Large intestine (tissue), 3 donors: ENCODE data around the gene ST8SIA3. TPM values are rescaled to one million over a fixed set of nuclear protein-coding genes. Genes with fewer than 3 reads are reported as not detected.
"Not testable (repeated sequence)": the region's sequence is repeated elsewhere in the genome, so short reads cannot be mapped to it uniquely, and the experiment has no call there.

Experiments
- DNase-seq, 2 donors: peaks; one replicate each; pipeline versions ENCODE4 v3.0.0 to v3.0.0-alpha.2; 2013
- H3K27ac ChIP-seq: one replicate; pipeline ENCODE4 v1.5.1; 2013; ENCODE audit warnings: low read length
- H3K27me3 ChIP-seq: 2 replicates; pipeline ENCODE4 v1.6.1; 2013; ENCODE audit warnings: low read length; ENCODE audit not compliant: control insufficient read depth, insufficient read depth
- H3K36me3 ChIP-seq: 2 replicates; pipeline ENCODE4 v1.6.1; 2013; ENCODE audit warnings: low read length; ENCODE audit not compliant: control insufficient read depth, insufficient read depth
- H3K4me1 ChIP-seq: one replicate; pipeline ENCODE4 v1.6.1; 2013; ENCODE audit warnings: low read length; ENCODE audit not compliant: control insufficient read depth, insufficient read depth
- H3K4me3 ChIP-seq: one replicate; pipeline ENCODE4 v1.5.1; 2013; ENCODE audit warnings: low read length
- H3K9me3 ChIP-seq: one replicate; pipeline ENCODE4 v1.6.1; 2013; ENCODE audit warnings: mild to moderate bottlenecking, low read depth, low read length, moderate library complexity; ENCODE audit not compliant: control insufficient read depth
- WGBS: methylation state at CpG from one replicate; pipeline ENCODE4 v1.1.5; 2013; ENCODE audit warnings: low lambda C conversion rate; ENCODE audit not compliant: insufficient coverage; 5-methylcytosine and 5-hydroxymethylcytosine counted together
- polyA plus RNA-seq: library from polyadenylated mRNA; unstranded; fragments of 120-200 nt; gene quantifications from one replicate; pipeline ENCODE4 v1.2.1, GENCODE V29; 2013

The ST8SIA3 gene
- polyA plus RNA-seq, 1 donor: 2.6 TPM

DNA sequence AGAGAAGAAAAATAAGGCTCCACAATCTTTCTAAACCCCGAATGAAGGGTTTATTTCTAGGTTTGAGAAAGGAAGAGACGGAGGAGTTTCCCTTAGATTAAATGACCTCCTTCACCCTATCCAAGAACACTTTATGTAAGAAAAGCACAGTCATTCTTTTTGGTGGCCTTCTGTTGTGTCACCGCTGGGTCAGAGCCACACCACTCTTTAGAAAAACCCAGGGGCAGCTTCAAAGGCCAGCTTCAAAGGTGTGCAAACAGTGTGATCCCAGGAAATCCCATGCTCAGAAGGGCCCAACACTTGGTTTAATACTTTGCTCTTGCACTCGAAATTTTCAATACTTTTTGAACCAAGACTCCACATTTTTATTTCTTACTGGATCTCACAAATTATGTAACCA lies 7.1 kb downstream of the ST8SIA3 start:
- Histone ChIP-seq H3K27ac (no peak overlapping the region), H3K4me3 (no peak overlapping the region), H3K36me3 (no peaks in the 10 kb centered on the region), H3K4me1 (no peaks in the 10 kb centered on the region), H3K27me3 (peaks cover 19% of the 10 kb centered on the region), H3K9me3 (no peaks in the 10 kb centered on the region)
- no peak for DNase-seq
- WGBS: 84% methylated on average over 3 of the region's 4 CpGs

DNA sequence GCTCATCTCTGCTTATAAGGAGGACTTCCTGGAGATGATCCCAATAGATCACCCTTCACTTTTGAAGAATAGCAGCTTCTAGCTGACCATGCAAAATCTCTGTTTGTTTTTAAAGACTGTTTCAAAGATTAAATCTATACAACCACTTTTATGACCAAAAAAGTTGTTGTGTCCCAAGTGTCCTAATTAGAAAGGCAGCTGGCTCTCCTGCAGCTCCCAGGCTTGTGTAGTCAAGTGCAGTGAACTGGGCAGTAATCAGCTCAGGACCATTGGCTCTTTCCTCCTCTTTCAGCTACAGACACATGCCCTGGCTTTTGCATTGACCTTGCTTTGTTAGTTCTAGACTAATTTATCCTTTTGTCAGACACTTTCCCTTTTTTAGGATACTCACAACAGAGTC lies 10.4 kb downstream of the ST8SIA3 start:
- Histone ChIP-seq H3K4me3 (no peak overlapping the region), H3K36me3 (no peaks in the 10 kb centered on the region), H3K27ac (no peak overlapping the region), H3K4me1 (no peaks in the 10 kb centered on the region), H3K27me3 (peaks cover 20% of the 10 kb centered on the region), H3K9me3 (no peaks in the 10 kb centered on the region)
- no peak for DNase-seq

DNA sequence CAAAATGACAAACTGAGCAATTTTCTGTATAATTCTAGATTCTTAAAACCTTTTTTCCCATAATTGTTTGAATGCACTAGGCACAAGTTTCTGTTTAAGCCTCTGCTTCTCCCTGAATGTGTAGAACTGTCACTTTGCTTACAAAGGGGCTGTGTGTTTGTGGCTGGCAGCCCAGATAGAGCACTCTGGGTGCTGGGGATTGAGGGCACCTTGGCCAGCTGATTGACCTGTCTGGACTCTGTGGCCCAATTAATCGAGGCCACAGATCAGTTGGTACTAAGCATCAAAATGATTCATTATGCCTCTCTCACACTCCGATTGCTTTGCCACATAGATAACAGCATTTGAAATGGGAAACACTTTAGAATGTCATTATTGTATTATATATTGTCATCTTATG lies 12.1 kb downstream of the ST8SIA3 start:
- H3K27me3 ChIP-seq: peaks cover 19% of the 10 kb centered on the region
- no peak for DNase-seq
- WGBS: no CpG with 5 or more reads among the region's 2 CpGs
- H3K27ac ChIP-seq: no peak overlapping the region
- H3K4me3 ChIP-seq: no peak overlapping the region
- H3K36me3 ChIP-seq: no peaks in the 10 kb centered on the region
- no peaks in the 10 kb centered on the region for H3K9me3 ChIP-seq
- no peaks in the 10 kb centered on the region for H3K4me1 ChIP-seq

DNA sequence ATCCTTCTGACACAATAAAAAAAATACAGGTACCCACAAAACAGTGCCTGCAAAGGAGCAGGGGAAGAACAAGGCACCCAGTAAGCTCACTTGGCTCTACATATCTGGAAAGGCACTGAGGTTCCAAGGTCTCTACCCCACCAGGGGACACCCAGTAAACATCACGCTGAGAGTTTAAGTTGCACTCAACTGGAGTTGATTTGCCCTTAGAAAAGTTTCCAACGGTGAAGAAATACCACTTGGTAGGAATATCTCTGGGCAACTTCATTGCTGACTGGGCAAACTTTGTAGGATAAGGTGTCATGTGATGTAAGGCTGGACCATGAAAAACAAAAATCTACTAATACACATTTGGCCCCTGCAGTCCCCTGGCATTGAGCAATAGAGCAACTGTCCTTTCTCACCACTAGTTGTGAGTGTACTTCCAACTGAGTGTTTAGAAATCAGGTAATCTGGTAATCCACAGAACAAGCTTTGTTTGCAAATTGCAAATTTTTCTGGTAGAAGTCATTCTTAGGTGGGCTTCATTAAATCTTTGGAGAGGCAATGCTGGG lies 14.2 kb downstream of the ST8SIA3 start:
- Histone ChIP-seq H3K4me3 (no peak overlapping the region), H3K4me1 (no peaks in the 10 kb centered on the region), H3K9me3 (no peaks in the 10 kb centered on the region), H3K27ac (no peak overlapping the region), H3K36me3 (no peaks in the 10 kb centered on the region), H3K27me3 (peaks cover 14% of the 10 kb centered on the region)
- DNase-seq: no peak
- WGBS: no CpG with 5 or more reads among the region's 2 CpGs

DNA sequence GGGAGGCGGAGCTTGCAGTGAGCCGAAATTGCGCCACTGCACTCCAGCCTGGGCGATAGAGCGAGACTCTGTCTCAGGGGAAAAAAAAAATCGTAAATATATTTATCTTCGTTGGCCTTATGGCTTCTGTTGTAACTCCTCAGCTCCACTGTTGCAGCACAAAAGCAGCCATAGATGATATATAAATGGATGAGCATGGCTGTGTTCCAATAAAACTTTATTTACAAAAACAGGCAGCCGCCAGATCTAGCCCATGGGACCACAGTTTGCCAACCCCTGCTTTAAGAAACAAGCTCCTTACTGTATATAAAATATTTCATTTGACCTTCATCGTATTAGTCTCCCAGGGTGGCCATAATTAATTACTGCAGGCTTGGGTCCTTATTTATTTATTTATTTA lies 20.1 kb downstream of the ST8SIA3 start:
- Histone ChIP-seq H3K27ac (no peak overlapping the region), H3K27me3 (peaks cover 4% of the 10 kb centered on the region), H3K4me1 (no peaks in the 10 kb centered on the region), H3K4me3 (no peak overlapping the region), H3K36me3 (no peaks in the 10 kb centered on the region), H3K9me3 (no peaks in the 10 kb centered on the region)
- DNase-seq: no peak
- 100% methylated on average over 2 of the region's 9 CpGs for WGBS

DNA sequence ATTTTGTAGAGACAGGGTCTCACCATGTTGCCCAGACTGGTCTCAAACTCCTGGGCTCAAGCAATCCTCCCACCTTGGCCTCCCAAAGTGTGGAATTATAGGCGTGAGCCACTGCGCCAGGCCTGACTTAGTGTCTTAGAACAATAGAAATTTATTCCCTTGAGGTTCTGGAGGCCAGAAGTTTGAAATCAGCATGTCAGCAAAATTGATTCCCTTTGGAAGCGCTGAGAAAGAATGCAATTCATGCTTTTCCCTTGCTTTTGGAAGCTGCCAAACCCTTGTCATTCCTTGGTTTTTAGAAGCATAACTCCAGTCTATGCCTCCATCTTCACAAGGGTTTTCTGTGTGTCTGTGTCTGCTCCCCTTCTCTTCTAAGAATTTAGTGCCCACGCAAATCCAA lies 20.7 kb downstream of the ST8SIA3 start:
- no peak overlapping the region for H3K4me3 ChIP-seq
- WGBS: no CpG with 5 or more reads among the region's 4 CpGs
- H3K4me1 ChIP-seq: no peaks in the 10 kb centered on the region
- H3K9me3 ChIP-seq: no peaks in the 10 kb centered on the region
- H3K27me3 ChIP-seq: peaks cover 2% of the 10 kb centered on the region
- no peak for DNase-seq
- no peaks in the 10 kb centered on the region for H3K36me3 ChIP-seq
- no peak overlapping the region for H3K27ac ChIP-seq

DNA sequence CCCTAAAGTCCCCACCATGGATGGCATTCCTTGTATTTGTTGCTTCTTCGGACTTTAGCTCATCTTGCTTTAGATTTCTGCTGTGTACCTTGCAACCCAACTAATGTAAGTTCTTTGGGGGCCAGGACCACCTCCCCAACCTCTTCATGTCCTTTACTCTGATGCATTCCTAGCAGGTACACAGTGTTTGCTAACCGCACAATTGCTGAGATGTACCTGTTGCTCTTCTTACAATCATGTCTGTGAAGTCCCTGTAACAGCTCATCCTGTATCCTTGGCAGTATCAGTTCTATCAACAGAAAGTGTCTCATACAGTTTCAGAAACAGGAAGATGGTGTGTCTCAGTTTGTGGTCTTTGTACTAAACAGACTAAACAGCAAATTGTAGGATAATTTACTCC lies 24.1 kb downstream of the ST8SIA3 start:
- Histone ChIP-seq H3K9me3 (no peaks in the 10 kb centered on the region), H3K36me3 (no peaks in the 10 kb centered on the region), H3K27me3 (peaks cover 2% of the 10 kb centered on the region), H3K4me3 (no peak overlapping the region), H3K27ac (no peak overlapping the region), H3K4me1 (no peaks in the 10 kb centered on the region)
- DNase-seq: no peak
- WGBS: no CpG with 5 or more reads among the region's 2 CpGs

DNA sequence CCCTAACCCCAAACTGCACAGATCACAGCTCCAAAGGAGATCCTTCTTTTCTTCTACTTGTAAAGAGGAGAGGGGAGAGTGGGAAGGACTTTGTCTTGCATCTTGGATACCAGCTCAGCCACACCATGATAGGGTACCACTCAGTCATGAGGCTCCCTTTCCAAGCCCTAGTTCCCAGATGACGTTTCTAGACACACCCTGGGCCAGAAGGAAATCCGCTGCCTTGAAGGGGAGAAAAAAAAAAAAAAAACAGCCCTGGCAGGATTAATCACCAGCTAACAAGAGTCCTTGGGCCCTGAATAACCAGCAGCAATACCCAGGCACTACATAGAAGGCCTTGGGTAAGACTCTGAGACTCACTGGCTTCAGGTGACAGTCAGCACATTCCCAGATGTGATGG lies 36.9 kb downstream of the ST8SIA3 start:
- peak; percentile 87 to 94 for DNase-seq
- Histone ChIP-seq H3K27me3 (no peaks in the 10 kb centered on the region), H3K4me3 (no peak overlapping the region), H3K9me3 (no peaks in the 10 kb centered on the region), H3K27ac (no peak overlapping the region), H3K36me3 (no peaks in the 10 kb centered on the region), H3K4me1 (no peaks in the 10 kb centered on the region)
- WGBS: no CpG with 5 or more reads among the region's 2 CpGs

DNA sequence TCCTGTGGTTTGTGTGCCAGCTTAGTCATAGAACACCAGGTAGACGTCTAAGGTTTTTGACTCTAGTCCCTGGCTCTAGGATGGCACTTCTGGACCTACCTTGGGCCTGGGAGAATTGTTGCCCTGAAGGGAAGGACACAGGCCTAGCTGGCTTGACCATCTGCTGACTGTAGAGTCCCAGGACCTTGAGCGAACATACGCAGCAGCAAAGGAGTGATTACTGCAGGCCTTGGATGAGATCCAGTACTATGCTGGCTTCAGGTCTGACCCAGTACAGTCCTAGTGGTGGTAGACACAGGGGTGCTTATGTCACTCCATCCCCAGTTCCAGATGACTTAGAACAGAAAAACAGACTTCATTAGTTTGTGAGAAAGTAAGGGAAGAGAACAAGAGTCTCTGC lies 37.7 kb downstream of the ST8SIA3 start:
- Histone ChIP-seq H3K27ac (no peak overlapping the region), H3K9me3 (no peaks in the 10 kb centered on the region), H3K27me3 (no peaks in the 10 kb centered on the region), H3K36me3 (no peaks in the 10 kb centered on the region), H3K4me3 (no peak overlapping the region), H3K4me1 (no peaks in the 10 kb centered on the region)
- no CpG with 5 or more reads among the region's 3 CpGs for WGBS
- DNase-seq: no peak

DNA sequence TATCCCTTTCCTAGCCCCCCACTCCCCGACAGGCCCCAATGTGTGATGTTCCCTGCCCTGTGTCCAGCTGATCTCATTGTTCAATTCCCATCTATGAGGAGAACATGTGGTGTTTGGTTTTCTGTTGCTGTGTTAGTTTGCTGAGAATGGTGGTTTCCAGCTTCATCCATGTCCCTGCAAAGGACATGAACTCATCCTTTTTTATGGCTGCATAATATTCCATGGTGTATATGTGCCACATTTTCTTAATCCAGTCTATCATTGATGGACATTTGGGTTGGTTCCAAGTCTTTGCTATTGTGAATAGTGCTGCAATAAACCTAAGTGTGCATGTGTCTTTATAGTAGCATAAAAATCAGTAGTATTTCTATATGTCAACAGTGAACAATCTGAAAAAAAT lies 42.4 kb downstream of the ST8SIA3 start:
- not testable (repeated sequence) for H3K27ac ChIP-seq, H3K4me1 ChIP-seq, H3K27me3 ChIP-seq, H3K36me3 ChIP-seq, DNase-seq, H3K9me3 ChIP-seq, H3K4me3 ChIP-seq
- WGBS: no CpG with 5 or more reads among the region's 1 CpG

DNA sequence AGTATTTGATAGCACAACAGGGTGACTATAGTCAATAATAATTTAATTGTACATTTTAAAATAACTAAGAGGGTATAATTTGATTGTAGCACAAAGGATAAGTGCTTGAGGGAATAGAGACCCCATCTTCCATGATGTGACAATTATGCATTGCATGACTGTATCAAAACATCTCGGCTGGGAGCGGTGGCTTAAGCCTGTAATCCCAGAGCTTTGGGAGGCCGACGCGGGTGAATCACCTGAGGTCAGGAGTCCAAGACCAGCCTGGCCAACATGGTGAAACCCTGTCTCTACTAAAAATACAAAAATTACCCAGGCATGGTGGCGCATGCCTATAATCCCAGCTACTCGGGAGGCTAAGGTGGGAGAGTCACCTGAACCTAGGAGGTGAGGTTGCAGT lies 44.5 kb downstream of the ST8SIA3 start:
- not testable (repeated sequence) for H3K36me3 ChIP-seq, H3K4me1 ChIP-seq, H3K9me3 ChIP-seq, H3K27me3 ChIP-seq, H3K27ac ChIP-seq, DNase-seq, H3K4me3 ChIP-seq
- no CpG with 5 or more reads among the region's 7 CpGs for WGBS
